HEK293 (cell line): ENCODE results near the gene COL6A5.

Source experiments
- CTCF ChIP-seq: fragments of 450-650 bp; formaldehyde crosslinking; IDR thresholded peaks from 2 replicates; pipeline ENCODE4 v1.5.1; 2016; ENCODE audit warnings: missing biosample characterization, missing genetic modification characterization
- KLF10 ChIP-seq: fragments of 450-650 bp; IDR thresholded peaks from 2 replicates; pipeline ENCODE4 v1.5.1; 2018; ENCODE audit warnings: missing biosample characterization, mild to moderate bottlenecking, missing genetic modification characterization
- KLF17 ChIP-seq: fragments of 450-650 bp; formaldehyde crosslinking; IDR thresholded peaks from 2 replicates; pipeline ENCODE4 v1.5.1; 2016; ENCODE audit warnings: missing biosample characterization, missing genetic modification characterization
- RBAK ChIP-seq: fragments of 450-650 bp; formaldehyde crosslinking; IDR thresholded peaks from 2 replicates; pipeline ENCODE4 v1.5.1; 2016; ENCODE audit warnings: missing biosample characterization, missing genetic modification characterization
- ZBTB20 ChIP-seq: fragments of 450-650 bp; formaldehyde crosslinking; IDR thresholded peaks from 2 replicates; pipeline ENCODE4 v1.5.1; 2016; ENCODE audit warnings: missing biosample characterization, missing genetic modification characterization
- ZFP41 ChIP-seq: fragments of 450-650 bp; formaldehyde crosslinking; IDR thresholded peaks from 2 replicates; pipeline ENCODE4 v1.5.1; 2016; ENCODE audit warnings: missing biosample characterization, missing genetic modification characterization, borderline replicate concordance
- ZNF10 ChIP-seq: fragments of 450-650 bp; formaldehyde crosslinking; IDR thresholded peaks from 2 replicates; pipeline ENCODE4 v1.5.1; 2017; ENCODE audit warnings: missing biosample characterization, missing genetic modification characterization
- ZNF121 ChIP-seq: fragments of 450-650 bp; formaldehyde crosslinking; IDR thresholded peaks from 2 replicates; pipeline ENCODE4 v1.5.1; 2016; ENCODE audit warnings: missing biosample characterization, missing genetic modification characterization
- ZNF157 ChIP-seq: fragments of 450-650 bp; formaldehyde crosslinking; IDR thresholded peaks from 2 replicates; pipeline ENCODE4 v1.5.1; 2016; ENCODE audit warnings: missing biosample characterization, missing genetic modification characterization
- ZNF280D ChIP-seq: fragments of 450-650 bp; formaldehyde crosslinking; IDR thresholded peaks from 2 replicates; pipeline ENCODE4 v1.5.1; 2016; ENCODE audit warnings: missing biosample characterization, missing genetic modification characterization
- ZNF510 ChIP-seq: fragments of 450-650 bp; formaldehyde crosslinking; IDR thresholded peaks from 2 replicates; pipeline ENCODE4 v1.5.1; 2018; ENCODE audit warnings: mild to moderate bottlenecking, missing genetic modification characterization, missing biosample characterization; ENCODE audit not compliant: insufficient replicate concordance
- ZNF529 ChIP-seq: fragments of 450-650 bp; formaldehyde crosslinking; IDR thresholded peaks from 2 replicates; pipeline ENCODE4 v1.5.1; 2017; ENCODE audit warnings: missing genetic modification characterization, missing biosample characterization; ENCODE audit not compliant: insufficient replicate concordance

- no peak for TF ChIP-seq KLF17 (tag by site-specific recombination)
- no peak for TF ChIP-seq CTCF (tag by site-specific recombination)
- no peak for TF ChIP-seq ZBTB20
- no peak for TF ChIP-seq ZNF157 (tag by site-specific recombination)
- TF ChIP-seq ZNF10 (tag by site-specific recombination) = no peak
- TF ChIP-seq ZNF510 = no peak
- no peak for TF ChIP-seq ZNF121 (tag by site-specific recombination)
- TF ChIP-seq RBAK = no peak
- TF ChIP-seq KLF10 = no peak
- no peak for TF ChIP-seq ZNF280D (tag by site-specific recombination)
- no peak for TF ChIP-seq ZNF529 (tag by site-specific recombination)
- TF ChIP-seq ZFP41 (tag by site-specific recombination) = no peak
Observed at GRCh38 chr3:130504701-130505100, 159.2 kb downstream of the COL6A5 start.
